GM23248 (cell line): ENCODE data around the gene MSMO1. TPM values are rescaled to one million over a fixed set of nuclear protein-coding genes. Genes with fewer than 3 reads are reported as not detected.

ENCODE experiments used
- DNase-seq: peaks from one replicate; pipeline ENCODE4 v3.0.0-alpha.2; 2015
- H2AFZ ChIP-seq: fragments of 200-600 bp; sonication (generic); 2 replicates; pipeline ENCODE4 v1.6.1; 2016; ENCODE audit warnings: antibody characterized with exemption
- H3F3A ChIP-seq: fragments of 200-600 bp; sonication (generic); 2 replicates; pipeline ENCODE4 v1.6.1; 2016; ENCODE audit warnings: mild to moderate bottlenecking, antibody characterized with exemption, mixed run types; ENCODE audit not compliant: insufficient read depth
- H3K27ac ChIP-seq: fragments of 200-600 bp; sonication (generic); 2 replicates; pipeline ENCODE4 v1.5.1; 2016; ENCODE audit warnings: mild to moderate bottlenecking
- H3K27me3 ChIP-seq: fragments of 200-600 bp; sonication (generic); replicated peaks from 2 replicates; pipeline ENCODE4 v1.6.1; 2016; ENCODE audit warnings: mild to moderate bottlenecking; ENCODE audit not compliant: insufficient read depth
- H3K36me3 ChIP-seq: fragments of 200-600 bp; sonication (generic); 2 replicates; pipeline ENCODE4 v1.6.1; 2016; ENCODE audit warnings: low read depth, mild to moderate bottlenecking
- H3K4me1 ChIP-seq: fragments of 200-600 bp; sonication (generic); 2 replicates; pipeline ENCODE4 v1.6.1; 2016; ENCODE audit warnings: mild to moderate bottlenecking; ENCODE audit not compliant: insufficient read depth
- H3K4me2 ChIP-seq: fragments of 200-600 bp; sonication (generic); one replicate; pipeline ENCODE4 v1.6.1; 2016; ENCODE audit warnings: mild to moderate bottlenecking; ENCODE audit not compliant: unreplicated experiment
- H3K4me3 ChIP-seq: fragments of 200-600 bp; sonication (generic); 2 replicates; pipeline ENCODE4 v1.5.1; 2016; ENCODE audit warnings: mild to moderate bottlenecking
- H3K79me2 ChIP-seq: fragments of 200-600 bp; sonication (generic); 2 replicates; pipeline ENCODE4 v1.6.1; 2016; ENCODE audit warnings: mild to moderate bottlenecking; ENCODE audit not compliant: insufficient read depth
- H3K9ac ChIP-seq: fragments of 200-600 bp; sonication (generic); 2 replicates; pipeline ENCODE4 v1.6.1; 2016; ENCODE audit warnings: mild to moderate bottlenecking
- H3K9me2 ChIP-seq: fragments of 200-600 bp; sonication (generic); 2 replicates; pipeline ENCODE4 v1.6.1; 2016; ENCODE audit warnings: mixed run types, mild to moderate bottlenecking, moderate library complexity; ENCODE audit not compliant: insufficient read depth
- H3K9me3 ChIP-seq: fragments of 200-600 bp; sonication (generic); one replicate; pipeline ENCODE4 v1.6.1; 2017; ENCODE audit warnings: low read depth
- H4K20me1 ChIP-seq: fragments of 200-600 bp; sonication (generic); 2 replicates; pipeline ENCODE4 v1.6.0; 2016; ENCODE audit not compliant: insufficient read depth
- EZH2 ChIP-seq: fragments of 200-600 bp; sonication (generic); IDR thresholded peaks from 2 replicates; pipeline ENCODE4 v1.6.1; 2018; ENCODE audit warnings: antibody characterized with exemption, mild to moderate bottlenecking; ENCODE audit not compliant: insufficient read depth, poor library complexity, severe bottlenecking
- EZH2phosphoT487 ChIP-seq: fragments of 200-600 bp; sonication (generic); IDR thresholded peaks from 2 replicates; pipeline ENCODE4 v1.6.1; 2018; ENCODE audit warnings: antibody characterized with exemption, moderate library complexity, mild to moderate bottlenecking, low read depth; ENCODE audit not compliant: insufficient read depth
- WGBS, 2 experiments: methylation state at CpG; one replicate each; pipeline ENCODE4 v1.1.6; 2015 to 2017; ENCODE audit warnings: low lambda C conversion rate in 2 of 2, low coverage in 1 of 2; ENCODE audit errors: missing lambda C conversion rate in 2 of 2; 5-methylcytosine and 5-hydroxymethylcytosine counted together
- in situ Hi-C: fragments of 300-500 bp; cut with MboI; formaldehyde crosslinking; loops from 2 replicates; pipeline ENCODE4 v1.15.0; 2020
- polyA plus RNA-seq: library from polyadenylated mRNA; unstranded; fragments of >200 nt; fragmentation: Nextera tagmentation; extraction: Ambion mirVana; gene quantifications from 2 replicates; pipeline ENCODE4 v1.2.1, GENCODE V29; 2016
- total RNA-seq: library from RNA; depleted of rRNA; stranded (reverse); fragments of >200 nt; shearing (Covaris generic); gene quantifications from 2 replicates; pipeline ENCODE4 v1.2.3, GENCODE V29; 2014

MSMO1 gene
- total and polyA plus RNA-seq, 2 experiments from 2014 or later: 72.2 to 72.7 TPM

GRCh38 chr4:165375465-165375864, 48.0 kb downstream of the MSMO1 start:
- Histone ChIP-seq H3K36me3 (no peaks in the 10 kb centered on the region), H3K4me1 (0 out of 2 replicates have a peak, but pooled peaks cover 4% of the 10 kb centered on the region), H3K27ac (no peak overlapping the region), H3K27me3 (no peaks in the 10 kb centered on the region), H3K9me2 (no peaks in the 10 kb centered on the region), H4K20me1 (no peaks in the 10 kb centered on the region), H2AFZ (no peak overlapping the region), H3K9ac (no peak overlapping the region), H3K79me2 (no peaks in the 10 kb centered on the region), H3K9me3 (no peaks in the 10 kb centered on the region), H3K4me2 (no peak overlapping the region), H3F3A (no peaks in the 10 kb centered on the region; the same call in 1 of the 2 replicates), H3K4me3 (no peak overlapping the region)
- TF ChIP-seq EZH2phosphoT487 (no peak), EZH2 (no peak)
- 61 to 89% methylated on average over 2 of the region's 2 CpGs for WGBS, 2 experiments
- in situ Hi-C loops: no loop called here
- DNase-seq: no peak

- Histone ChIP-seq H3K4me2 (peak overlapping the region; percentile 84), H3K27ac (peak overlapping the region; percentile 47), H3K36me3 (no peaks in the 10 kb centered on the region), H3K79me2 (no peaks in the 10 kb centered on the region), H3K4me3 (peak overlapping the region; percentile 87), H2AFZ (peak overlapping the region; percentile 97), H3K9ac (peak overlapping the region; percentile 75), H3K27me3 (no peaks in the 10 kb centered on the region), H3K4me1 (0 out of 2 replicates have a peak, but pooled peaks cover 4% of the 10 kb centered on the region), H3K9me3 (no peaks in the 10 kb centered on the region), H3K9me2 (no peaks in the 10 kb centered on the region), H4K20me1 (no peaks in the 10 kb centered on the region), H3F3A (no peaks in the 10 kb centered on the region; the same call in 1 of the 2 replicates)
- no peak for TF ChIP-seq EZH2phosphoT487
- no peak for TF ChIP-seq EZH2
- no peak for DNase-seq
- in situ Hi-C loops: no loop called here
- WGBS, 2 experiments: 10 to 13% methylated on average over 1 of the region's 1 CpG
These were observed 50.9 kb downstream of the MSMO1 start for GRCh38 chr4:165378398-165378744.

GRCh38 chr4:165378745-165379677, 51.5 kb downstream of the MSMO1 start, which contains the start of gene CPE:
CPE (plus strand) TSS chr4:165379008; CDS start chr4:165379222, 214 bp downstream.
- no peaks in the 10 kb centered on the region; the same call in 1 of the 2 replicates for H3F3A ChIP-seq
- WGBS, 2 experiments: 2% methylated on average over 70 of the region's 82 CpGs
- H3K79me2 ChIP-seq: no peaks in the 10 kb centered on the region
- H3K9me2 ChIP-seq: no peaks in the 10 kb centered on the region
- in situ Hi-C loops: no loop called here
- H3K9me3 ChIP-seq: no peaks in the 10 kb centered on the region
- H3K9ac ChIP-seq: peak within 1 kb of the TSS; percentile 75
- no peaks in the 10 kb centered on the region for H3K36me3 ChIP-seq
- H3K4me3 ChIP-seq: peak within 1 kb of the TSS; percentile 87
- no peaks in the 10 kb centered on the region for H4K20me1 ChIP-seq
- peak within 1 kb of the TSS; percentile 84 for H3K4me2 ChIP-seq
- H2AFZ ChIP-seq: peak within 1 kb of the TSS; percentile 97
- no peaks in the 10 kb centered on the region for H3K27me3 ChIP-seq
- H3K27ac ChIP-seq: peak within 1 kb of the TSS; percentile 47
- TF ChIP-seq EZH2phosphoT487 (no peak), EZH2 (no peak)
- H3K4me1 ChIP-seq: 0 out of 2 replicates have a peak, but pooled peaks cover 9% of the 10 kb centered on the region
- peak; percentile 92 for DNase-seq

DNA sequence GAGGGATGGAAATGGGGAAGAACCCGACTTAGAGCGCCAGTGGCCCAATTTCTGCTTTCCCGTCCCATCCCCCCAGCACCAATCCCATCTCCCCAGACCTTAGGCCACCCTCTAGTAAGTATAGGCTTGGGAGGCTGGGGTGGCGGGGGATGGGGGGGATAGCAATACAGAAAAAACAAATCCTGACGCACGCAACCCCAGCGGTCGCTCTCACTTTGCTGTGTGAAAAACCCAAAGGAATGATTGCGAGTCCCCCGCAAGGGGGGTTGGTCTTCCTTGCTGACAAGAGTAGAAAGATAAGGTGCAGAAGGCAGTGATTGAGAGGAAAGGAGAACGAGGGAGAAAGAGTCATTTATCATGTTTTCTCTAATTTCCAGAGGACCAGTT, 52.2 kb downstream of the MSMO1 start:
- Histone ChIP-seq H3F3A (no peaks in the 10 kb centered on the region; the same call in 1 of the 2 replicates), H3K9me3 (no peaks in the 10 kb centered on the region), H3K27me3 (no peaks in the 10 kb centered on the region), H3K4me2 (peak overlapping the region; percentile 84), H2AFZ (no peak overlapping the region), H3K36me3 (no peaks in the 10 kb centered on the region), H3K4me3 (peak overlapping the region; percentile 87), H3K4me1 (0 out of 2 replicates have a peak, but pooled peaks cover 9% of the 10 kb centered on the region), H3K27ac (no peak overlapping the region), H3K79me2 (no peaks in the 10 kb centered on the region), H3K9me2 (no peaks in the 10 kb centered on the region), H3K9ac (no peak overlapping the region), H4K20me1 (no peaks in the 10 kb centered on the region)
- in situ Hi-C loops: no loop called here
- DNase-seq: peak; percentile 16
- TF ChIP-seq EZH2 (no peak), EZH2phosphoT487 (no peak)
- WGBS, 2 experiments: 66 to 73% methylated on average over 5 to 11 of the region's 11 CpGs
